ENCODE measurements around the gene PPP1R3G. TPM values are rescaled to one million over a fixed set of nuclear protein-coding genes. Genes with fewer than 3 reads are reported as not detected.
A peak's percentile ranks its signal among the peaks of the same experiment; 100 is the strongest.

PPP1R3G gene
- total and polyA plus RNA-seq, 4 donors, result 2.2 to 3.3 (median 3.0) TPM

- 97% methylated on average over 7 of the region's 7 CpGs for WGBS (ENCODE audit: insufficient coverage)
Measured at GRCh38 chr6:5100806-5101205, 15.7 kb downstream of the PPP1R3G start.

GRCh38 chr6:5102267-5102970, 17.3 kb downstream of the PPP1R3G start:
- Histone ChIP-seq H3K36me3 (ENCODE audit: control insufficient read depth, insufficient read depth, low read length) (no peaks in the 10 kb centered on the region), H3K27me3 (ENCODE audit: control insufficient read depth, insufficient read depth, low read length) (no peaks in the 10 kb centered on the region), H3K4me1 (ENCODE audit: control insufficient read depth, insufficient read depth, low read length) (no peaks in the 10 kb centered on the region), H3K9me3 (ENCODE audit: control insufficient read depth, insufficient read depth, low read length) (no peaks in the 10 kb centered on the region), H3K4me3 (ENCODE audit: low read depth, low read length) (no peak overlapping the region), H3K27ac (ENCODE audit: low read depth, low read length) (no peak overlapping the region)
- WGBS (ENCODE audit: insufficient coverage), result 90% methylated on average over 7 of the region's 8 CpGs
- DNase-seq (ENCODE audit: low read depth in 4 of 6, low spot score in 6 of 6), result no peak

More at GRCh38 chr6:5100806-5101205, 15.7 kb downstream of the PPP1R3G start:
- Histone ChIP-seq H3K4me3 (ENCODE audit: low read depth, low read length) (no peak overlapping the region), H3K27ac (ENCODE audit: low read depth, low read length) (no peak overlapping the region), H3K36me3 (ENCODE audit: control insufficient read depth, insufficient read depth, low read length) (no peaks in the 10 kb centered on the region), H3K4me1 (ENCODE audit: control insufficient read depth, insufficient read depth, low read length) (no peaks in the 10 kb centered on the region), H3K9me3 (ENCODE audit: control insufficient read depth, insufficient read depth, low read length) (no peaks in the 10 kb centered on the region), H3K27me3 (ENCODE audit: control insufficient read depth, insufficient read depth, low read length) (no peaks in the 10 kb centered on the region)
- DNase-seq (ENCODE audit: low read depth in 4 of 6, low spot score in 6 of 6), result no peak

GRCh38 chr6:5103250-5103649, 18.1 kb downstream of the PPP1R3G start:
- H3K27ac ChIP-seq (ENCODE audit: low read depth, low read length), result no peak overlapping the region
- no peaks in the 10 kb centered on the region for H3K9me3 ChIP-seq (ENCODE audit: control insufficient read depth, insufficient read depth, low read length)
- H3K4me3 ChIP-seq (ENCODE audit: low read depth, low read length), result no peak overlapping the region
- 64% methylated on average over 4 of the region's 8 CpGs for WGBS (ENCODE audit: insufficient coverage)
- no peaks in the 10 kb centered on the region for H3K4me1 ChIP-seq (ENCODE audit: control insufficient read depth, insufficient read depth, low read length)
- no peaks in the 10 kb centered on the region for H3K36me3 ChIP-seq (ENCODE audit: control insufficient read depth, insufficient read depth, low read length)
- DNase-seq (ENCODE audit: low read depth in 4 of 6, low spot score in 6 of 6), result peak in 1 of 6 donors; percentile 34
- no peaks in the 10 kb centered on the region for H3K27me3 ChIP-seq (ENCODE audit: control insufficient read depth, insufficient read depth, low read length)

DNA sequence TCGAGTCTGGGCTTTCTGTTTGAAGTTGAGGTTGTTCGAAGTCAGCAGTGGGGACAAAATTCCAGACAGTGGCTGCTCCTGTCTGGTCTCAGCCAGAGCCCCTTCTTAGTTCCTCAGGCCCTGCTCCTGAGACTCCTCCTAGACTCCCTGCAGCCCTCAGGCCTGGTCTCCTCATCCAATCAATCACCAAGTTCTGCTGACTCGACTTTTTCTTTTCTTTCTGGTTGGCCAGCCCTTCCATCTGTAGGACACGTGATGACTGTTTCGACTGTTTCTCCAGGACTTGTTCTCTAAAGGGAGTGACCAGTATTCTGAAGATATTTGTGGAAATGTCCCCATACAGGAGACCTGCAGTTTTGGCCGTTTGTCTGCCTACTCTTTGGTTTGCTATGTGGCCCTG, 19.5 kb downstream of the PPP1R3G start:
- no peak overlapping the region for H3K27ac ChIP-seq (ENCODE audit: low read depth, low read length)
- DNase-seq (ENCODE audit: low read depth in 4 of 6, low spot score in 6 of 6), result no peak
- no peaks in the 10 kb centered on the region for H3K9me3 ChIP-seq (ENCODE audit: control insufficient read depth, insufficient read depth, low read length)
- H3K27me3 ChIP-seq (ENCODE audit: control insufficient read depth, insufficient read depth, low read length), result no peaks in the 10 kb centered on the region
- H3K36me3 ChIP-seq (ENCODE audit: control insufficient read depth, insufficient read depth, low read length), result peaks cover 3% of the 10 kb centered on the region
- 60% methylated on average over 1 of the region's 6 CpGs for WGBS (ENCODE audit: insufficient coverage)
- H3K4me1 ChIP-seq (ENCODE audit: control insufficient read depth, insufficient read depth, low read length), result no peaks in the 10 kb centered on the region
- H3K4me3 ChIP-seq (ENCODE audit: low read depth, low read length), result no peak overlapping the region

DNA sequence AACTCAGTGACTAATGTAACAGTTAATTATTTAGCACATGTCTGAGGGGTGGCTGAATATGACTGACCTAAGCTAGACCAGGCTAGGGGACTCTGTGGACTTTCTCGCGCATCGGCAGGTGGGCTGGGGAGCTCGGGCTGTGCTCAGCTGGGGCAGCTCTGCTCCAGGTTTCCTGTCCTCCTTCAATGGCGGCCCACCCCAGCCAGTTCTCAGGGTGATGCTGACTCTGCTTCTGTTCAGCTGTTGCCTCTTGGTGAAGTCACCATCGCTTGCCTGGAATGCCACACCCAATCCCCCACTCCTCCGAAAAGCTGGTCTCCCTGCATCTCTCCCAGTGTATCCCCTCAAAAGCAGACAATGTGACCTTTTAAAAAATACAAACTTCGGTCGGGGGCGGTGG, 20.0 kb downstream of the PPP1R3G start:
- Histone ChIP-seq H3K4me3 (ENCODE audit: low read depth, low read length) (no peak overlapping the region), H3K9me3 (ENCODE audit: control insufficient read depth, insufficient read depth, low read length) (no peaks in the 10 kb centered on the region), H3K4me1 (ENCODE audit: control insufficient read depth, insufficient read depth, low read length) (no peaks in the 10 kb centered on the region), H3K27me3 (ENCODE audit: control insufficient read depth, insufficient read depth, low read length) (no peaks in the 10 kb centered on the region), H3K36me3 (ENCODE audit: control insufficient read depth, insufficient read depth, low read length) (peaks cover 3% of the 10 kb centered on the region), H3K27ac (ENCODE audit: low read depth, low read length) (no peak overlapping the region)
- WGBS (ENCODE audit: insufficient coverage), result 99% methylated on average over 10 of the region's 10 CpGs
- no peak for DNase-seq (ENCODE audit: low read depth in 4 of 6, low spot score in 6 of 6)

DNA sequence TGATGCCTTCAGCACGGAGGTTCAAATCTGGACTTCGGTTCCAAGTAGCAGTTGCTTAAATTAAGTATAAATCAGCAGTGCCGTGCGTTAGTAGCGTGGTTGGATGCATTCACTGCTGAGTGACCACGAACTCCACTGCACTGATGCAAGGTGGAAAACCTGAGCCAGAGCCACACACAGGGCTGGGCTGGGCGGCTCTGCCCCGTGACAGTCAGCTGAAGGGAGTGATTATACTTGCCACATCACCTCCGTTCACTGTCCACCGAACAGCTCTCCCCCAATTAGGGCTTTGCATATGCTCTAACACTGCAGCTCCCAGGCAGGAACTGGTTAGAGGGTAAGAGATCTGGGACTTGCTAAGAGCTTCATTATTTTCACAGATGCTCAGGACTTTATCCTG, 22.2 kb downstream of the PPP1R3G start:
- Histone ChIP-seq H3K27ac (ENCODE audit: low read depth, low read length) (no peak overlapping the region), H3K36me3 (ENCODE audit: control insufficient read depth, insufficient read depth, low read length) (peaks cover 12% of the 10 kb centered on the region), H3K4me1 (ENCODE audit: control insufficient read depth, insufficient read depth, low read length) (no peaks in the 10 kb centered on the region), H3K9me3 (ENCODE audit: control insufficient read depth, insufficient read depth, low read length) (no peaks in the 10 kb centered on the region), H3K4me3 (ENCODE audit: low read depth, low read length) (no peak overlapping the region), H3K27me3 (ENCODE audit: control insufficient read depth, insufficient read depth, low read length) (no peaks in the 10 kb centered on the region)
- WGBS (ENCODE audit: insufficient coverage), result 86% methylated on average over 8 of the region's 10 CpGs
- no peak for DNase-seq (ENCODE audit: low read depth in 4 of 6, low spot score in 6 of 6)

DNA sequence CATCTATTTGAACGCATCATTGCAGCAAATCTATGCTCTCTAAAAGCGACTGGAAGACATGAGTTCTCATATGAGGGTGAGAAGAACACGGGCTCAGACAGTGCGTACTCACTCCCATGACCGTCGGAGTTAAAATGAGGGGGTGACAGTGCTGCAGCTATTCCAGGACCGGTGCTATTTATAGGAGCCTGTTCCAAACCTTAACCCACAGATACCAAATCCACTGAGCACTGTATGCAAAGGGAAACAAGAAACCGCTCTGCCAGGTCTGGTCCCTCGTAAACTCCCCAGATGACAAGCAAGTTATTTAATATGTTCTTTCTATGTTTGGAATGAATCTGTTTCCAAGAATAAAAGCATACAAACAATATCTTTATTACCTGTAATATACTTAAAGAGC, 22.9 kb downstream of the PPP1R3G start:
- peaks cover 12% of the 10 kb centered on the region for H3K36me3 ChIP-seq (ENCODE audit: control insufficient read depth, insufficient read depth, low read length)
- no peak overlapping the region for H3K4me3 ChIP-seq (ENCODE audit: low read depth, low read length)
- DNase-seq (ENCODE audit: low read depth in 4 of 6, low spot score in 6 of 6), result no peak
- no peaks in the 10 kb centered on the region for H3K4me1 ChIP-seq (ENCODE audit: control insufficient read depth, insufficient read depth, low read length)
- no peaks in the 10 kb centered on the region for H3K27me3 ChIP-seq (ENCODE audit: control insufficient read depth, insufficient read depth, low read length)
- WGBS (ENCODE audit: insufficient coverage), result 89% methylated on average over 4 of the region's 9 CpGs
- no peak overlapping the region for H3K27ac ChIP-seq (ENCODE audit: low read depth, low read length)
- H3K9me3 ChIP-seq (ENCODE audit: control insufficient read depth, insufficient read depth, low read length), result no peaks in the 10 kb centered on the region

- no peak for DNase-seq (ENCODE audit: low read depth in 4 of 6, low spot score in 6 of 6)
- no peaks in the 10 kb centered on the region for H3K4me1 ChIP-seq (ENCODE audit: control insufficient read depth, insufficient read depth, low read length)
- no peaks in the 10 kb centered on the region for H3K27me3 ChIP-seq (ENCODE audit: control insufficient read depth, insufficient read depth, low read length)
- H3K4me3 ChIP-seq (ENCODE audit: low read depth, low read length), result no peak overlapping the region
- WGBS (ENCODE audit: insufficient coverage), result 100% methylated on average over 3 of the region's 6 CpGs
- H3K36me3 ChIP-seq (ENCODE audit: control insufficient read depth, insufficient read depth, low read length), result peaks cover 12% of the 10 kb centered on the region
- H3K9me3 ChIP-seq (ENCODE audit: control insufficient read depth, insufficient read depth, low read length), result no peaks in the 10 kb centered on the region
- no peak overlapping the region for H3K27ac ChIP-seq (ENCODE audit: low read depth, low read length)
Measured at GRCh38 chr6:5108536-5109150, 23.5 kb downstream of the PPP1R3G start.

- 90% methylated on average over 9 of the region's 10 CpGs for WGBS (ENCODE audit: insufficient coverage)
- H3K4me1 ChIP-seq (ENCODE audit: control insufficient read depth, insufficient read depth, low read length), result no peaks in the 10 kb centered on the region
- no peak overlapping the region for H3K4me3 ChIP-seq (ENCODE audit: low read depth, low read length)
- no peaks in the 10 kb centered on the region for H3K27me3 ChIP-seq (ENCODE audit: control insufficient read depth, insufficient read depth, low read length)
- DNase-seq (ENCODE audit: low read depth in 4 of 6, low spot score in 6 of 6), result no peak
- H3K9me3 ChIP-seq (ENCODE audit: control insufficient read depth, insufficient read depth, low read length), result no peaks in the 10 kb centered on the region
- H3K27ac ChIP-seq (ENCODE audit: low read depth, low read length), result no peak overlapping the region
- peaks cover 12% of the 10 kb centered on the region for H3K36me3 ChIP-seq (ENCODE audit: control insufficient read depth, insufficient read depth, low read length)
Measured at GRCh38 chr6:5109436-5109835, 24.3 kb downstream of the PPP1R3G start.

DNA sequence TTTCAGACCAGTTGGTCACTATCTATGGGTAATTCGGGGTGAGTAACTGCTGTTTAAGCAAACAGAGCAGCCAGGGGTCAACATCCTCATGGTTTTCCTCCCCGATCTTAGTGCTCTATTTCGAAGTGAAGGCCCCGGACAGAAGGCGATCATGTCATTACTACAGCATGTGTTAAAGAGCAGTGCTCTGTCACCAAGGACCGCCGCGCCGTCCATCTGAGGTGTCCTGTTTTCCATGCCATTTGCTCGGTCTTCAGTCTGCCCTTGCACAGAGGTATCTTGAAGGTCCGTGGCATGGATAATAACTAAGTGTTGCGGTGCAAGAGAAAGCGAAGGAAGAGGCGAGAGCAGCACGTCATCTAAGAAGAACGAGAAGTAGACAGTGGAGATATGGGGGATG, 25.1 kb downstream of the PPP1R3G start:
- DNase-seq (ENCODE audit: low read depth in 4 of 6, low spot score in 6 of 6), result no peak
- peaks cover 12% of the 10 kb centered on the region for H3K36me3 ChIP-seq (ENCODE audit: control insufficient read depth, insufficient read depth, low read length)
- no peaks in the 10 kb centered on the region for H3K4me1 ChIP-seq (ENCODE audit: control insufficient read depth, insufficient read depth, low read length)
- no peaks in the 10 kb centered on the region for H3K9me3 ChIP-seq (ENCODE audit: control insufficient read depth, insufficient read depth, low read length)
- no peak overlapping the region for H3K27ac ChIP-seq (ENCODE audit: low read depth, low read length)
- no peaks in the 10 kb centered on the region for H3K27me3 ChIP-seq (ENCODE audit: control insufficient read depth, insufficient read depth, low read length)
- 90% methylated on average over 16 of the region's 16 CpGs for WGBS (ENCODE audit: insufficient coverage)
- no peak overlapping the region for H3K4me3 ChIP-seq (ENCODE audit: low read depth, low read length)
